K562 (cell line): Measurements from ENCODE around the gene RPS6KA2. TPM values are rescaled to one million over a fixed set of nuclear protein-coding genes. Genes with fewer than 3 reads are reported as not detected.

Experiments used
- CBX2 ChIP-seq: fragments of 200-600 bp; sonication (generic); IDR thresholded peaks from one replicate; pipeline ENCODE4 v1.6.1; 2012; ENCODE audit warnings: mild to moderate bottlenecking, low read length, inconsistent platforms; ENCODE audit not compliant: insufficient read depth, poor library complexity, severe bottlenecking
- DPF2 ChIP-seq: fragments of 450-650 bp; IDR thresholded peaks from 2 replicates; pipeline ENCODE4 v1.6.1; 2016
- JUNB ChIP-seq: fragments of 450-650 bp; formaldehyde crosslinking; conservative IDR thresholded peaks from 2 replicates; pipeline ENCODE4 v1.4.0; 2020; ENCODE audit warnings: mild to moderate bottlenecking
- PRPF4 ChIP-seq: fragments of 200-400 bp; formaldehyde crosslinking; IDR thresholded peaks from one replicate; pipeline ENCODE4 v1.6.1; 2017; ENCODE audit warnings: low read length, low read depth, mild to moderate bottlenecking; ENCODE audit not compliant: insufficient read depth, poor library complexity, severe bottlenecking
- PTTG1 ChIP-seq: fragments of 450-650 bp; IDR thresholded peaks from 2 replicates; pipeline ENCODE4 v1.6.1; 2016; ENCODE audit warnings: low read depth, mild to moderate bottlenecking, missing genetic modification characterization, missing compliant biosample characterization
- RUNX1 ChIP-seq: sonication (generic); IDR thresholded peaks from 2 replicates; pipeline ENCODE4 v1.6.1; 2016; ENCODE audit warnings: antibody characterized with exemption, low read depth
- SAFB2 ChIP-seq: fragments of 200-400 bp; formaldehyde crosslinking; IDR thresholded peaks from 2 replicates; pipeline ENCODE4 v1.6.1; 2018; ENCODE audit warnings: borderline replicate concordance, low read length, low read depth, moderate library complexity; ENCODE audit not compliant: severe bottlenecking
- SMC3 ChIP-seq: conservative IDR thresholded peaks from 2 replicates; pipeline ENCODE4 v1.6.1; 2011; ENCODE audit warnings: low read depth, low read length, improper control_type of control experiment; ENCODE audit not compliant: insufficient read depth
- TEAD4 ChIP-seq, 2 experiments: sonication (generic) in 1 of 2; formaldehyde crosslinking in 1 of 2; IDR thresholded peaks; 2 replicates each; pipeline versions ENCODE4 v1.6.1 to v1.8.0; 2012 to 2022; ENCODE audit warnings: borderline replicate concordance in 1 of 2, inconsistent platforms in 1 of 2, low read length in 1 of 2, mild to moderate bottlenecking in 1 of 2, missing genetic modification reagents in 1 of 2
- THRB ChIP-seq: fragments of 450-650 bp; formaldehyde crosslinking; conservative IDR thresholded peaks from 2 replicates; pipeline ENCODE4 v1.4.0; 2022; ENCODE audit warnings: mild to moderate bottlenecking, missing genetic modification characterization
- YBX1 ChIP-seq: fragments of 450-650 bp; IDR thresholded peaks from 2 replicates; pipeline ENCODE4 v1.7.1; 2016; ENCODE audit warnings: mild to moderate bottlenecking
- ZFPM2 ChIP-seq: fragments of 250-450 bp; sonication (Bioruptor Pico); IDR thresholded peaks from 2 replicates; pipeline ENCODE4 v1.5.1; 2022; ENCODE audit warnings: mild to moderate bottlenecking
- ZNF384 ChIP-seq: IDR thresholded peaks from 2 replicates; pipeline ENCODE4 v1.6.1; 2012; ENCODE audit warnings: low read depth, low read length, improper control_type of control experiment
- ZNF696 ChIP-seq: fragments of 250-450 bp; sonication (Bioruptor Pico); conservative IDR thresholded peaks from 2 replicates; pipeline ENCODE4 v1.4.0; 2020; ENCODE audit warnings: mild to moderate bottlenecking, moderate library complexity
- ZNF79 ChIP-seq: fragments of 250-450 bp; sonication (Bioruptor Pico); IDR thresholded peaks from 2 replicates; pipeline ENCODE4 v1.4.0; 2020; ENCODE audit warnings: low read depth, mild to moderate bottlenecking, moderate library complexity
- polyA plus RNA-seq, 8 experiments: library from polyadenylated mRNA; depleted of rRNA in 4 of 8; stranded (reverse) in 5 of 8; unstranded in 3 of 8; fragments of >200 nt; fragmentation: Nextera tagmentation in 2 of 8; fragmentation: Illumina TruSeq in 1 of 8; extraction: Ambion mirVana in 2 of 8; extraction: Trizol in 1 of 8; gene quantifications; 2 replicates each; pipeline versions ENCODE4 v1.2.1 to v1.2.3, GENCODE V29; 2011 to 2014; ENCODE audit warnings: inconsistent platforms in 1 of 8, missing spikeins in 1 of 8
- total RNA-seq, 7 experiments: library from RNA; depleted of rRNA in 6 of 7; stranded (reverse); fragments of >200 nt in 6 of 7; fragmentation: Illumina TruSeq in 2 of 7; extraction: Trizol in 2 of 7; gene quantifications; 2 replicates each; pipeline versions ENCODE4 v1.2.1 to v1.2.3, GENCODE V29; 2011 to 2021; ENCODE audit warnings: low replicate concordance in 1 of 7
- TF ChIP-seq, protein P1 (sequence below): fragments of 450-650 bp; IDR thresholded peaks from 2 replicates; pipeline ENCODE4 v1.6.1; 2016; ENCODE audit warnings: antibody characterized with exemption
- TF ChIP-seq, protein P2 (sequence below): fragments of 200-400 bp; formaldehyde crosslinking; IDR thresholded peaks from 2 replicates; pipeline ENCODE4 v1.6.1; 2017; ENCODE audit warnings: mild to moderate bottlenecking, low read depth, low read length, moderate library complexity
- TF ChIP-seq, protein P3 (sequence below): sonication (generic); formaldehyde crosslinking; IDR thresholded peaks from 2 replicates; pipeline ENCODE4 v1.8.0; 2023; ENCODE audit warnings: mild to moderate bottlenecking, missing genetic modification reagents
- TF ChIP-seq, protein P4 (sequence below): sonication (generic); formaldehyde crosslinking; IDR thresholded peaks from 2 replicates; pipeline ENCODE4 v1.8.0; 2022; ENCODE audit warnings: missing genetic modification reagents, mild to moderate bottlenecking, moderate library complexity, borderline replicate concordance

RPS6KA2 gene
- total and polyA plus RNA-seq, 9 of the 15 experiments (the other 6 are each of a cell fraction or from before 2014, with no cell fraction given) = 0.29 to 1.00 (median 0.53) TPM

GRCh38 chr6:166382933-166383801 is 243.9 kb downstream of the RPS6KA2 start, which contains the start of gene MPC1 (continued):
- TF ChIP-seq TEAD4 (IDR thresholded peaks at IDR 0.05; ENCODE audit: low read length) (no peak), TEAD4 (CRISPR knock-in tag; IDR thresholded peaks at IDR 0.05; ENCODE audit: borderline replicate concordance) (0 out of 2 replicates have a peak, but pooled peaks have one; percentile 26), ZNF79 (CRISPR knock-in tag) (no peak), ZNF384 (no peak), RUNX1 (no peak), THRB (CRISPR knock-in tag) (no peak), PRPF4 (no peak), JUNB (CRISPR knock-in tag) (no peak), ZFPM2 (CRISPR knock-in tag) (no peak), YBX1 (no peak), ZNF696 (CRISPR knock-in tag) (no peak), DPF2 (no peak), CBX2 (no peak), SMC3 (no peak), PTTG1 (tag) (no peak), SAFB2 (no peak)
- TF ChIP-seq, protein P1, sequence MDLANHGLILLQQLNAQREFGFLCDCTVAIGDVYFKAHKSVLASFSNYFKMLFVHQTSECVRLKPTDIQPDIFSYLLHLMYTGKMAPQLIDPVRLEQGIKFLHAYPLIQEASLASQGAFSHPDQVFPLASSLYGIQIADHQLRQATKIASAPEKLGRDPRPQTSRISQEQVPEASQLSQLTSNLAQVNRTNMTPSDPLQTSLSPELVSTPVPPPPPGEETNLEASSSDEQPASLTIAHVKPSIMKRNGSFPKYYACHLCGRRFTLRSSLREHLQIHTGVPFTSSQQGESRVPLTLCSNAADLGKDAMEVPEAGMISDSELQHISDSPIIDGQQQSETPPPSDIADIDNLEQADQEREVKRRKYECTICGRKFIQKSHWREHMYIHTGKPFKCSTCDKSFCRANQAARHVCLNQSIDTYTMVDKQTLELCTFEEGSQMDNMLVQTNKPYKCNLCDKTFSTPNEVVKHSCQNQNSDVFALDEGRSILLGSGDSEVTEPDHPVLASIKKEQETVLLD = no peak
- TF ChIP-seq, protein P2, sequence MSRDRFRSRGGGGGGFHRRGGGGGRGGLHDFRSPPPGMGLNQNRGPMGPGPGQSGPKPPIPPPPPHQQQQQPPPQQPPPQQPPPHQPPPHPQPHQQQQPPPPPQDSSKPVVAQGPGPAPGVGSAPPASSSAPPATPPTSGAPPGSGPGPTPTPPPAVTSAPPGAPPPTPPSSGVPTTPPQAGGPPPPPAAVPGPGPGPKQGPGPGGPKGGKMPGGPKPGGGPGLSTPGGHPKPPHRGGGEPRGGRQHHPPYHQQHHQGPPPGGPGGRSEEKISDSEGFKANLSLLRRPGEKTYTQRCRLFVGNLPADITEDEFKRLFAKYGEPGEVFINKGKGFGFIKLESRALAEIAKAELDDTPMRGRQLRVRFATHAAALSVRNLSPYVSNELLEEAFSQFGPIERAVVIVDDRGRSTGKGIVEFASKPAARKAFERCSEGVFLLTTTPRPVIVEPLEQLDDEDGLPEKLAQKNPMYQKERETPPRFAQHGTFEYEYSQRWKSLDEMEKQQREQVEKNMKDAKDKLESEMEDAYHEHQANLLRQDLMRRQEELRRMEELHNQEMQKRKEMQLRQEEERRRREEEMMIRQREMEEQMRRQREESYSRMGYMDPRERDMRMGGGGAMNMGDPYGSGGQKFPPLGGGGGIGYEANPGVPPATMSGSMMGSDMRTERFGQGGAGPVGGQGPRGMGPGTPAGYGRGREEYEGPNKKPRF = no peak
- TF ChIP-seq, protein P3, sequence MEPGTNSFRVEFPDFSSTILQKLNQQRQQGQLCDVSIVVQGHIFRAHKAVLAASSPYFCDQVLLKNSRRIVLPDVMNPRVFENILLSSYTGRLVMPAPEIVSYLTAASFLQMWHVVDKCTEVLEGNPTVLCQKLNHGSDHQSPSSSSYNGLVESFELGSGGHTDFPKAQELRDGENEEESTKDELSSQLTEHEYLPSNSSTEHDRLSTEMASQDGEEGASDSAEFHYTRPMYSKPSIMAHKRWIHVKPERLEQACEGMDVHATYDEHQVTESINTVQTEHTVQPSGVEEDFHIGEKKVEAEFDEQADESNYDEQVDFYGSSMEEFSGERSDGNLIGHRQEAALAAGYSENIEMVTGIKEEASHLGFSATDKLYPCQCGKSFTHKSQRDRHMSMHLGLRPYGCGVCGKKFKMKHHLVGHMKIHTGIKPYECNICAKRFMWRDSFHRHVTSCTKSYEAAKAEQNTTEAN = no peak
- TF ChIP-seq, protein P4, sequence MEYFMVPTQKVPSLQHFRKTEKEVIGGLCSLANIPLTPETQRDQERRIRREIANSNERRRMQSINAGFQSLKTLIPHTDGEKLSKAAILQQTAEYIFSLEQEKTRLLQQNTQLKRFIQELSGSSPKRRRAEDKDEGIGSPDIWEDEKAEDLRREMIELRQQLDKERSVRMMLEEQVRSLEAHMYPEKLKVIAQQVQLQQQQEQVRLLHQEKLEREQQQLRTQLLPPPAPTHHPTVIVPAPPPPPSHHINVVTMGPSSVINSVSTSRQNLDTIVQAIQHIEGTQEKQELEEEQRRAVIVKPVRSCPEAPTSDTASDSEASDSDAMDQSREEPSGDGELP (CRISPR knock-in tag) = peak; percentile 58; the same call in 1 of the 2 replicates
